ENCODE results near the gene LEF1.

DNA sequence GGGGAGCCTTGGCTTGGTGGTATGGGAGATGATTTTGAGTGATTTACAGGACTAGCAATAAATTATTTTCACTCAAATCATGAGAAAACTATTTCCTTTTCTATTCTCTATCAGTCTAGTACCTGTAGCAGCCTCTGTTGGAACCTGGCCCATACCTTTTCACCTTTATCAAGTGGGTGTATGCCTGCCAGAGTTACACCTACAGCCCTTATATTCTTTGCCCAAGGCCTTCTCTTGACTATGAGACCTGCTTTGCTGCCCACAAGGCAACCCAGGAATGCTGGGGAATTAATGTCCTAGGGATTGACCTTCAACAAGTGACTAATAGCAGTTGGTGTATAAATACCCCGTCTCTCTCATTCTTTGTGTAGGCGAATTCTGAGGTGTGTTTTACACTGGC lies 20.0 kb upstream of the LEF1 start:
- TF ChIP-seq, protein P1, sequence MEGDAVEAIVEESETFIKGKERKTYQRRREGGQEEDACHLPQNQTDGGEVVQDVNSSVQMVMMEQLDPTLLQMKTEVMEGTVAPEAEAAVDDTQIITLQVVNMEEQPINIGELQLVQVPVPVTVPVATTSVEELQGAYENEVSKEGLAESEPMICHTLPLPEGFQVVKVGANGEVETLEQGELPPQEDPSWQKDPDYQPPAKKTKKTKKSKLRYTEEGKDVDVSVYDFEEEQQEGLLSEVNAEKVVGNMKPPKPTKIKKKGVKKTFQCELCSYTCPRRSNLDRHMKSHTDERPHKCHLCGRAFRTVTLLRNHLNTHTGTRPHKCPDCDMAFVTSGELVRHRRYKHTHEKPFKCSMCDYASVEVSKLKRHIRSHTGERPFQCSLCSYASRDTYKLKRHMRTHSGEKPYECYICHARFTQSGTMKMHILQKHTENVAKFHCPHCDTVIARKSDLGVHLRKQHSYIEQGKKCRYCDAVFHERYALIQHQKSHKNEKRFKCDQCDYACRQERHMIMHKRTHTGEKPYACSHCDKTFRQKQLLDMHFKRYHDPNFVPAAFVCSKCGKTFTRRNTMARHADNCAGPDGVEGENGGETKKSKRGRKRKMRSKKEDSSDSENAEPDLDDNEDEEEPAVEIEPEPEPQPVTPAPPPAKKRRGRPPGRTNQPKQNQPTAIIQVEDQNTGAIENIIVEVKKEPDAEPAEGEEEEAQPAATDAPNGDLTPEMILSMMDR (conservative IDR thresholded peaks at IDR 0.05; ENCODE audit: low read depth in 2 of 2) = no peak
- TF ChIP-seq CREB1 (CRISPR knock-in tag; IDR thresholded peaks at IDR 0.05; ENCODE audit: low read depth) = no peak
- TF ChIP-seq, protein P2, sequence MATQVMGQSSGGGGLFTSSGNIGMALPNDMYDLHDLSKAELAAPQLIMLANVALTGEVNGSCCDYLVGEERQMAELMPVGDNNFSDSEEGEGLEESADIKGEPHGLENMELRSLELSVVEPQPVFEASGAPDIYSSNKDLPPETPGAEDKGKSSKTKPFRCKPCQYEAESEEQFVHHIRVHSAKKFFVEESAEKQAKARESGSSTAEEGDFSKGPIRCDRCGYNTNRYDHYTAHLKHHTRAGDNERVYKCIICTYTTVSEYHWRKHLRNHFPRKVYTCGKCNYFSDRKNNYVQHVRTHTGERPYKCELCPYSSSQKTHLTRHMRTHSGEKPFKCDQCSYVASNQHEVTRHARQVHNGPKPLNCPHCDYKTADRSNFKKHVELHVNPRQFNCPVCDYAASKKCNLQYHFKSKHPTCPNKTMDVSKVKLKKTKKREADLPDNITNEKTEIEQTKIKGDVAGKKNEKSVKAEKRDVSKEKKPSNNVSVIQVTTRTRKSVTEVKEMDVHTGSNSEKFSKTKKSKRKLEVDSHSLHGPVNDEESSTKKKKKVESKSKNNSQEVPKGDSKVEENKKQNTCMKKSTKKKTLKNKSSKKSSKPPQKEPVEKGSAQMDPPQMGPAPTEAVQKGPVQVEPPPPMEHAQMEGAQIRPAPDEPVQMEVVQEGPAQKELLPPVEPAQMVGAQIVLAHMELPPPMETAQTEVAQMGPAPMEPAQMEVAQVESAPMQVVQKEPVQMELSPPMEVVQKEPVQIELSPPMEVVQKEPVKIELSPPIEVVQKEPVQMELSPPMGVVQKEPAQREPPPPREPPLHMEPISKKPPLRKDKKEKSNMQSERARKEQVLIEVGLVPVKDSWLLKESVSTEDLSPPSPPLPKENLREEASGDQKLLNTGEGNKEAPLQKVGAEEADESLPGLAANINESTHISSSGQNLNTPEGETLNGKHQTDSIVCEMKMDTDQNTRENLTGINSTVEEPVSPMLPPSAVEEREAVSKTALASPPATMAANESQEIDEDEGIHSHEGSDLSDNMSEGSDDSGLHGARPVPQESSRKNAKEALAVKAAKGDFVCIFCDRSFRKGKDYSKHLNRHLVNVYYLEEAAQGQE (IDR thresholded peaks at IDR 0.05; ENCODE audit: unreplicated experiment) = no peak
- no peak for TF ChIP-seq POLR2AphosphoS5 (IDR thresholded peaks at IDR 0.05; ENCODE audit: low read depth)
- no peak for TF ChIP-seq EZH2 (IDR thresholded peaks at IDR 0.05; ENCODE audit: low read depth, unreplicated experiment)
- TF ChIP-seq EZH2phosphoT487 (IDR thresholded peaks at IDR 0.05; ENCODE audit: unreplicated experiment) = no peak
- TF ChIP-seq JUNB (IDR thresholded peaks at IDR 0.05; ENCODE audit: unreplicated experiment) = no peak
- TF ChIP-seq ZNF331 (CRISPR knock-in tag; IDR thresholded peaks at IDR 0.05; ENCODE audit: low read depth) = no peak

Measured in GM23338 (cell line).